K562 (cell line): Measurements from ENCODE around the gene MCAM. TPM values are rescaled to one million over a fixed set of nuclear protein-coding genes. Genes with fewer than 3 reads are reported as not detected.

Source experiments
- ARID1B ChIP-seq: fragments of 450-650 bp; IDR thresholded peaks from 2 replicates; pipeline ENCODE4 v1.6.1; 2016; ENCODE audit warnings: antibody characterized with exemption, mild to moderate bottlenecking, inconsistent platforms
- CTBP1 ChIP-seq: fragments of 450-650 bp; IDR thresholded peaks from 2 replicates; pipeline ENCODE4 v1.6.1; 2016; ENCODE audit warnings: borderline replicate concordance
- ETV6 ChIP-seq, 3 experiments: fragments of 150-350 bp in 1 of 3; sonication (generic) in 1 of 3; formaldehyde crosslinking in 1 of 3; IDR thresholded peaks; 2 replicates each; pipeline versions ENCODE4 v1.6.1 to v1.8.0; 2014 to 2022; ENCODE audit warnings: borderline replicate concordance in 2 of 3, low read depth in 2 of 3, antibody characterized with exemption in 1 of 3, low read length in 1 of 3, mild to moderate bottlenecking in 1 of 3, missing genetic modification reagents in 1 of 3
- FOXK1 ChIP-seq: sonication (generic); formaldehyde crosslinking; IDR thresholded peaks from 2 replicates; pipeline ENCODE4 v1.8.0; 2022; ENCODE audit warnings: missing genetic modification reagents, mild to moderate bottlenecking, borderline replicate concordance
- MECOM ChIP-seq: fragments of 250-450 bp; sonication (Bioruptor Pico); IDR thresholded peaks from 2 replicates; pipeline ENCODE4 v1.8.0; 2022; ENCODE audit warnings: inconsistent platforms
- NFYB ChIP-seq: IDR thresholded peaks from 2 replicates; pipeline ENCODE4 v1.6.1; 2011; ENCODE audit warnings: mild to moderate bottlenecking, moderate library complexity; ENCODE audit not compliant: insufficient read length; ENCODE audit errors: extremely low read depth
- PHF8 ChIP-seq: fragments of 200-600 bp; sonication (generic); IDR thresholded peaks from 2 replicates; pipeline ENCODE4 v1.6.1; 2012; ENCODE audit warnings: mixed run types, mild to moderate bottlenecking, inconsistent platforms, low read length, moderate library complexity, borderline replicate concordance
- RBM14 ChIP-seq: fragments of 200-400 bp; formaldehyde crosslinking; IDR thresholded peaks from 2 replicates; pipeline ENCODE4 v1.6.1; 2018; ENCODE audit warnings: low read depth, mild to moderate bottlenecking, low read length, moderate library complexity, borderline replicate concordance; ENCODE audit not compliant: insufficient read depth
- SNIP1 ChIP-seq: fragments of 450-650 bp; IDR thresholded peaks from 2 replicates; pipeline ENCODE4 v1.7.1; 2017; ENCODE audit warnings: low read depth, mild to moderate bottlenecking
- SRSF1 ChIP-seq: fragments of 200-400 bp; formaldehyde crosslinking; IDR thresholded peaks from 2 replicates; pipeline ENCODE4 v1.6.1; 2017; ENCODE audit warnings: mild to moderate bottlenecking, low read depth, low read length, moderate library complexity
- UBTF ChIP-seq, 2 experiments: IDR thresholded peaks; 2 replicates each; pipeline ENCODE4 v1.6.1; 2012; ENCODE audit warnings: improper control_type of control experiment in 2 of 2, low read depth in 2 of 2, low read length in 2 of 2, borderline replicate concordance in 1 of 2
- USF1 ChIP-seq: sonication (generic); formaldehyde crosslinking; IDR thresholded peaks from 2 replicates; pipeline ENCODE4 v1.9.0; 2022; ENCODE audit warnings: mild to moderate bottlenecking, missing genetic modification reagents
- ZBTB7A ChIP-seq: IDR thresholded peaks from 2 replicates; pipeline ENCODE4 v1.6.1; 2011; ENCODE audit warnings: low read depth, mild to moderate bottlenecking, low read length, moderate library complexity, borderline replicate concordance; ENCODE audit not compliant: control insufficient read depth
- ZNF24 ChIP-seq: fragments of 450-650 bp; IDR thresholded peaks from 2 replicates; pipeline ENCODE4 v1.6.1; 2016
- ZNF592 ChIP-seq: fragments of 450-650 bp; IDR thresholded peaks from 2 replicates; pipeline ENCODE4 v1.6.1; 2017; ENCODE audit warnings: antibody characterized with exemption, mild to moderate bottlenecking
- ZNF639 ChIP-seq, 2 experiments: fragments of 200-800 bp in 1 of 2; sonication (Bioruptor generic) in 1 of 2; sonication (generic) in 1 of 2; formaldehyde crosslinking in 1 of 2; IDR thresholded peaks in 1 of 2; conservative IDR thresholded peaks in 1 of 2; 2 replicates each; pipeline versions ENCODE4 v1.5.0 to v1.6.1; 2016 to 2020; ENCODE audit warnings: missing compliant biosample characterization in 1 of 2, missing genetic modification characterization in 1 of 2, missing genetic modification reagents in 1 of 2
- polyA plus RNA-seq, 8 experiments: library from polyadenylated mRNA; depleted of rRNA in 4 of 8; stranded (reverse) in 5 of 8; unstranded in 3 of 8; fragments of >200 nt; fragmentation: Nextera tagmentation in 2 of 8; fragmentation: Illumina TruSeq in 1 of 8; extraction: Ambion mirVana in 2 of 8; extraction: Trizol in 1 of 8; gene quantifications; 2 replicates each; pipeline versions ENCODE4 v1.2.1 to v1.2.3, GENCODE V29; 2011 to 2014; ENCODE audit warnings: inconsistent platforms in 1 of 8, missing spikeins in 1 of 8
- total RNA-seq, 7 experiments: library from RNA; depleted of rRNA in 6 of 7; stranded (reverse); fragments of >200 nt in 6 of 7; fragmentation: Illumina TruSeq in 2 of 7; extraction: Trizol in 2 of 7; gene quantifications; 2 replicates each; pipeline versions ENCODE4 v1.2.1 to v1.2.3, GENCODE V29; 2011 to 2021; ENCODE audit warnings: low replicate concordance in 1 of 7

Gene MCAM
- total and polyA plus RNA-seq, 9 of the 15 experiments (the other 6 are each of a cell fraction or from before 2014, with no cell fraction given) = 14.7 to 118 (median 53.6) TPM

GRCh38 chr11:119339589-119340334 is 22.8 kb upstream of the MCAM start (continued):
- TF ChIP-seq ZNF592 (peak; percentile 93), ZNF24 (0 out of 2 replicates have a peak, but pooled peaks have one; percentile 22), ETV6 (IDR thresholded peaks at IDR 0.05; ENCODE audit: borderline replicate concordance in 1 of 2, low read depth in 2 of 2, low read length in 1 of 2) (no peak), ETV6 (CRISPR knock-in tag; IDR thresholded peaks at IDR 0.05; ENCODE audit: borderline replicate concordance) (no peak), MECOM (CRISPR knock-in tag) (peak; percentile 48; the same call in 1 of the 2 replicates), RBM14 (0 out of 2 replicates have a peak, but pooled peaks have one; percentile 30), PHF8 (peak; percentile 28; the same call in 1 of the 2 replicates), SNIP1 (no peak), CTBP1 (peak; percentile 85; the same call in 1 of the 2 replicates), UBTF (IDR thresholded peaks at IDR 0.05; ENCODE audit: borderline replicate concordance in 1 of 2, low read depth in 2 of 2, low read length in 2 of 2) (peak; percentile 92 to 95; a peak in 3 of 4 replicates), SRSF1 (no peak), FOXK1 (no peak), ZNF639 (CRISPR knock-in tag; conservative IDR thresholded peaks at IDR 0.05 in 1 of 2, IDR thresholded peaks at IDR 0.05 in 1 of 2) (peak in 1 of 2 experiments; percentile 81; a peak in 1 of 4 replicates), NFYB (no peak), ZBTB7A (peak; percentile 99), ARID1B (peak; percentile 34; the same call in 1 of the 2 replicates), USF1 (no peak)
